Upper lobe of left lung (tissue), 4 donors: Measurements from ENCODE around the gene RASD1.

Experiments
- CTCF ChIP-seq, 6 experiments: fragments of 450-650 bp in 4 of 6; fragments of 200-600 bp in 2 of 6; sonication (generic) in 2 of 6; IDR thresholded peaks; one replicate each; pipeline ENCODE4 v1.5.1; 2016 to 2019; ENCODE audit warnings: antibody characterized with exemption in 6 of 6
- EP300 ChIP-seq, 4 donors: sonication (generic); formaldehyde crosslinking; IDR thresholded peaks; one replicate each; pipeline ENCODE4 v1.5.1; 2017; ENCODE audit warnings: antibody characterized with exemption in 4 of 4, control low read depth in 2 of 4
- POLR2A ChIP-seq, 4 donors: fragments of 450-650 bp; IDR thresholded peaks; one replicate each; pipeline ENCODE4 v1.5.1; 2016 to 2017; ENCODE audit warnings: antibody characterized with exemption in 4 of 4, mild to moderate bottlenecking in 2 of 4

GRCh38 chr17:17539591-17539990 lies 43.4 kb upstream of the RASD1 start:
- TF ChIP-seq POLR2A (IDR thresholded peaks at IDR 0.05) = no peak
- TF ChIP-seq CTCF (IDR thresholded peaks at IDR 0.05) = no peak
- TF ChIP-seq EP300 (IDR thresholded peaks at IDR 0.05) = no peak
